ENCODE data around the gene OR10A6.

OR10A6 gene

GRCh38 chr11:7931168-7931567 lies at the start of gene OR10A6:
OR10A6 (minus strand) TSS chr11:7931268; CDS start chr11:7928662, 2,606 bp downstream.
- Mint-ChIP-seq H3K4me1 (ENCODE audit: low read depth) (no peaks in the 10 kb centered on the region), H3K36me3 (ENCODE audit: low read depth) (no peaks in the 10 kb centered on the region), H3K4me3 (no peak within 1 kb of the TSS), H3K27me3 (peaks cover 1% of the 10 kb centered on the region), H3K27ac (no peak within 1 kb of the TSS), H3K9me3 (no peaks in the 10 kb centered on the region)
- intact Hi-C loops (cut with micrococcal nuclease): no loop called here

- Mint-ChIP-seq H3K4me3 (no peak overlapping the region), H3K27ac (no peak overlapping the region), H3K36me3 (ENCODE audit: low read depth) (no peaks in the 10 kb centered on the region), H3K4me1 (ENCODE audit: low read depth) (no peaks in the 10 kb centered on the region), H3K9me3 (no peaks in the 10 kb centered on the region), H3K27me3 (peaks cover 2% of the 10 kb centered on the region)
- intact Hi-C loops (cut with micrococcal nuclease): no loop called here
These were observed 46.3 kb upstream of the OR10A6 start for GRCh38 chr11:7977232-7977917.

GRCh38 chr11:7974668-7975067 lies 43.6 kb upstream of the OR10A6 start:
- intact Hi-C loops (cut with micrococcal nuclease): no loop called here
- H3K9me3 Mint-ChIP-seq: no peaks in the 10 kb centered on the region
- H3K36me3 Mint-ChIP-seq (ENCODE audit: low read depth): no peaks in the 10 kb centered on the region
- no peaks in the 10 kb centered on the region for H3K4me1 Mint-ChIP-seq (ENCODE audit: low read depth)
- no peak overlapping the region for H3K27ac Mint-ChIP-seq
- peaks cover 8% of the 10 kb centered on the region for H3K27me3 Mint-ChIP-seq
- no peak overlapping the region for H3K4me3 Mint-ChIP-seq

GRCh38 chr11:7973011-7973410 lies 41.9 kb upstream of the OR10A6 start:
- Mint-ChIP-seq H3K27me3 (peaks cover 14% of the 10 kb centered on the region), H3K4me1 (ENCODE audit: low read depth) (no peaks in the 10 kb centered on the region), H3K9me3 (no peaks in the 10 kb centered on the region), H3K36me3 (ENCODE audit: low read depth) (no peaks in the 10 kb centered on the region), H3K4me3 (no peak overlapping the region), H3K27ac (no peak overlapping the region)
- intact Hi-C loops (cut with micrococcal nuclease): no loop called here

GRCh38 chr11:7971846-7972245 lies 40.8 kb upstream of the OR10A6 start:
- Mint-ChIP-seq H3K4me1 (ENCODE audit: low read depth) (no peaks in the 10 kb centered on the region), H3K4me3 (no peak overlapping the region), H3K27me3 (peaks cover 18% of the 10 kb centered on the region), H3K36me3 (ENCODE audit: low read depth) (no peaks in the 10 kb centered on the region), H3K27ac (no peak overlapping the region), H3K9me3 (no peaks in the 10 kb centered on the region)
- intact Hi-C loops (cut with micrococcal nuclease): no loop called here

GRCh38 chr11:7969756-7970646 lies 38.9 kb upstream of the OR10A6 start:
- H3K4me3 Mint-ChIP-seq: no peak overlapping the region
- no peaks in the 10 kb centered on the region for H3K36me3 Mint-ChIP-seq (ENCODE audit: low read depth)
- no peaks in the 10 kb centered on the region for H3K4me1 Mint-ChIP-seq (ENCODE audit: low read depth)
- no peaks in the 10 kb centered on the region for H3K9me3 Mint-ChIP-seq
- peaks cover 19% of the 10 kb centered on the region for H3K27me3 Mint-ChIP-seq
- intact Hi-C loops (cut with micrococcal nuclease): no loop called here
- H3K27ac Mint-ChIP-seq: no peak overlapping the region

- Mint-ChIP-seq H3K9me3 (no peaks in the 10 kb centered on the region), H3K27me3 (peaks cover 17% of the 10 kb centered on the region), H3K36me3 (ENCODE audit: low read depth) (no peaks in the 10 kb centered on the region), H3K27ac (no peak overlapping the region), H3K4me3 (no peak overlapping the region), H3K4me1 (ENCODE audit: low read depth) (no peaks in the 10 kb centered on the region)
- intact Hi-C loops (cut with micrococcal nuclease): no loop called here
These were observed 37.6 kb upstream of the OR10A6 start for GRCh38 chr11:7968686-7969085.

GRCh38 chr11:7967826-7968225 lies 36.8 kb upstream of the OR10A6 start:
- H3K36me3 Mint-ChIP-seq (ENCODE audit: low read depth): no peaks in the 10 kb centered on the region
- H3K4me3 Mint-ChIP-seq: no peak overlapping the region
- H3K27ac Mint-ChIP-seq: no peak overlapping the region
- H3K27me3 Mint-ChIP-seq: peaks cover 17% of the 10 kb centered on the region
- no peaks in the 10 kb centered on the region for H3K9me3 Mint-ChIP-seq
- intact Hi-C loops (cut with micrococcal nuclease): no loop called here
- no peaks in the 10 kb centered on the region for H3K4me1 Mint-ChIP-seq (ENCODE audit: low read depth)

GRCh38 chr11:7967097-7967496 lies 36.0 kb upstream of the OR10A6 start:
- no peaks in the 10 kb centered on the region for H3K36me3 Mint-ChIP-seq (ENCODE audit: low read depth)
- intact Hi-C loops (cut with micrococcal nuclease): no loop called here
- H3K4me1 Mint-ChIP-seq (ENCODE audit: low read depth): no peaks in the 10 kb centered on the region

GRCh38 chr11:7965386-7965785 lies 34.3 kb upstream of the OR10A6 start, which contains the start of gene NLRP10:
NLRP10 (minus strand) TSS chr11:7965447; CDS start chr11:7963495, 1,952 bp downstream.
- Mint-ChIP-seq H3K36me3 (ENCODE audit: low read depth) (no peaks in the 10 kb centered on the region), H3K9me3 (no peaks in the 10 kb centered on the region), H3K4me3 (no peak within 1 kb of the TSS), H3K4me1 (ENCODE audit: low read depth) (no peaks in the 10 kb centered on the region), H3K27me3 (peaks cover 14% of the 10 kb centered on the region), H3K27ac (no peak within 1 kb of the TSS)
- intact Hi-C loops (cut with micrococcal nuclease): no loop called here

More at GRCh38 chr11:7967097-7967496, 36.0 kb upstream of the OR10A6 start:
- Mint-ChIP-seq H3K27me3 (peaks cover 17% of the 10 kb centered on the region), H3K9me3 (no peaks in the 10 kb centered on the region), H3K27ac (no peak overlapping the region), H3K4me3 (no peak overlapping the region)

GRCh38 chr11:7964873-7965272 lies 33.8 kb upstream of the OR10A6 start:
- Mint-ChIP-seq H3K27ac (no peak overlapping the region), H3K27me3 (peaks cover 11% of the 10 kb centered on the region), H3K36me3 (ENCODE audit: low read depth) (no peaks in the 10 kb centered on the region), H3K4me1 (ENCODE audit: low read depth) (no peaks in the 10 kb centered on the region), H3K9me3 (no peaks in the 10 kb centered on the region), H3K4me3 (no peak overlapping the region)
- intact Hi-C loops (cut with micrococcal nuclease): no loop called here

- no peak overlapping the region for H3K4me3 Mint-ChIP-seq
These were observed 33.2 kb upstream of the OR10A6 start for GRCh38 chr11:7964261-7964660.

GRCh38 chr11:7955191-7955590 lies 24.1 kb upstream of the OR10A6 start:
- no peaks in the 10 kb centered on the region for H3K9me3 Mint-ChIP-seq
- H3K4me3 Mint-ChIP-seq: no peak overlapping the region
- no peak overlapping the region for H3K27ac Mint-ChIP-seq
- no peaks in the 10 kb centered on the region for H3K4me1 Mint-ChIP-seq (ENCODE audit: low read depth)
- no peaks in the 10 kb centered on the region for H3K36me3 Mint-ChIP-seq (ENCODE audit: low read depth)
- intact Hi-C loops (cut with micrococcal nuclease): no loop called here
- H3K27me3 Mint-ChIP-seq: no peaks in the 10 kb centered on the region

More at GRCh38 chr11:7964261-7964660, 33.2 kb upstream of the OR10A6 start:
- H3K36me3 Mint-ChIP-seq (ENCODE audit: low read depth): no peaks in the 10 kb centered on the region
- no peak overlapping the region for H3K27ac Mint-ChIP-seq
- peaks cover 10% of the 10 kb centered on the region for H3K27me3 Mint-ChIP-seq
- intact Hi-C loops (cut with micrococcal nuclease): no loop called here
- H3K9me3 Mint-ChIP-seq: no peaks in the 10 kb centered on the region
- no peaks in the 10 kb centered on the region for H3K4me1 Mint-ChIP-seq (ENCODE audit: low read depth)

GRCh38 chr11:7949934-7950333 lies 18.9 kb upstream of the OR10A6 start:
- intact Hi-C loops (cut with micrococcal nuclease): no loop called here
- H3K4me1 Mint-ChIP-seq (ENCODE audit: low read depth): no peaks in the 10 kb centered on the region
- H3K9me3 Mint-ChIP-seq: peaks cover 8% of the 10 kb centered on the region
- H3K36me3 Mint-ChIP-seq (ENCODE audit: low read depth): no peaks in the 10 kb centered on the region
- no peak overlapping the region for H3K4me3 Mint-ChIP-seq
- no peak overlapping the region for H3K27ac Mint-ChIP-seq
- no peaks in the 10 kb centered on the region for H3K27me3 Mint-ChIP-seq

Data from dendritic cell treated with granulocyte-macrophage colony-stimulating factor and Interleukin-4, amounts not matched to agents 40 ng/mL and 50 ng/mL, for 4 days (primary cell).